Thymus (tissue), 11 donors: ENCODE results near the gene PGLYRP3. TPM values are rescaled to one million over a fixed set of nuclear protein-coding genes. Genes with fewer than 3 reads are reported as not detected.

Experiments used
- DNase-seq, 9 donors: peaks; one replicate each; pipeline ENCODE4 v3.0.0-alpha.2; 2013; ENCODE audit warnings: low spot score in 9 of 9, low read depth in 6 of 9, missing footprints in 1 of 9
- H3K27ac ChIP-seq, 2 donors: one replicate each; pipeline ENCODE4 v1.5.1; 2013; ENCODE audit warnings: control low read depth in 1 of 2, low read depth in 1 of 2, low read length in 1 of 2, mild to moderate bottlenecking in 1 of 2, moderate library complexity in 1 of 2
- H3K27me3 ChIP-seq, 2 donors: one replicate each; pipeline ENCODE4 v1.5.1; 2013; ENCODE audit warnings: low read length in 1 of 2; ENCODE audit not compliant: control insufficient read depth in 2 of 2, insufficient read depth in 1 of 2
- H3K36me3 ChIP-seq, 2 donors: one replicate each; pipeline ENCODE4 v1.5.1; 2013; ENCODE audit warnings: low read length in 1 of 2, mild to moderate bottlenecking in 1 of 2, moderate library complexity in 1 of 2; ENCODE audit not compliant: control insufficient read depth in 2 of 2, insufficient read depth in 2 of 2
- H3K4me1 ChIP-seq, 2 donors: one replicate each; pipeline ENCODE4 v1.5.1; 2013; ENCODE audit warnings: low read length in 2 of 2; ENCODE audit not compliant: control insufficient read depth in 2 of 2, insufficient read depth in 2 of 2
- H3K4me3 ChIP-seq, 2 donors: one replicate each; pipeline ENCODE4 v1.5.1; 2013; ENCODE audit warnings: low read length in 2 of 2, control low read depth in 1 of 2, mild to moderate bottlenecking in 1 of 2
- H3K9me3 ChIP-seq, 2 donors: one replicate each; pipeline ENCODE4 v1.5.1; 2013; ENCODE audit warnings: low read length in 1 of 2, mild to moderate bottlenecking in 1 of 2; ENCODE audit not compliant: control insufficient read depth in 2 of 2, insufficient read depth in 1 of 2
- WGBS: extraction: QIAGEN DNeasy Blood & Tissue Kit; methylation state at CpG from one replicate; pipeline ENCODE4 v1.1.7; 2013; 5-methylcytosine and 5-hydroxymethylcytosine counted together
- polyA plus RNA-seq: library from polyadenylated mRNA; stranded (reverse); fragments of 200-250 nt; gene quantifications from one replicate; pipeline ENCODE4 v1.2.3, GENCODE V29; 2013
- total RNA-seq: library from RNA; stranded (reverse); fragments of 120-200 nt; gene quantifications from one replicate; pipeline ENCODE4 v1.2.4, GENCODE V29; 2013
- donor health status: healthy.

PGLYRP3 gene
- total and polyA plus RNA-seq, 2 donors: 0.14 to 0.94 TPM

DNA sequence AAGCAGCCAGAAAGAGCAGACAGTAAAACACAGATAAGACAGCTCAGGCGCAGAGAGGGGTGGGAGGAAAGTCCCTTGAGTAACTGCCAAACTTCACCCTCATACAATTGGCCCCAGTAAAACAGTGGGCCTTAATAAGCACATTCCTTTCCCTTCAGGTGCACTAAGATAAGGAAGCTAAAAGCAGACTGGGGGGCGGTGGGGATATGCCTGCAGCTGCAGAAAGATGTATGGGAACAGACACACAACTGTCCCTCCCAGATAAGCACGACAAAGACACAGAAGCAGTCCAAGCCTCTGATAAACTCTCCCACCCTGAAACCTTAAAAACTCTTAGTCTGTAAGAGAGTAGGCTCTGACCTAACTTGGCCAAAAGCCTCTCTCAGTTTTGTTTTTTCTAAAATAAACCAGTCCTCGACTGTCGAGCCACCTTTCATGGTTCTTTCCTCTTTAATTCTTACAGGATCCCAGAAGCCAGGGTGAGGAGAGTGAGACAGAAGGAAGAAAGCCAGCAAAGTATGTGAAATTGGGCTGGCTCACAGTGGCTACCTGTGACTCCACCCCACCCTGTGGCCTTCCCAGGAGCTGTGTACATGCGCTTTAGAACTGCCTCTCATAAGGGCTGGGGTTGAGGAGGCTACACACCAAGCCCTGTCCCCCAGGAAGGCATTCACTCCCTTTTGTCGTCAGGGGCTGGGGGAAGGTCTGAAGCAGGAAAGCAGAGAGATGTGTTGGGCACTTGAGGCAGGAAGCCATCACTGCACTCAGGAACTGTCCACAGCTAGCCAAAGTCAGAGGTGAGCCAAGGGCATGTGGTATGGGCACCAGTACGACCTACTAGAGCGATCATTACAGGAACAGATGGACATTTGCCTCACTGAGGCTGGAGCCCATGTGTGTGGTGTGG is 31.3 kb upstream of the PGLYRP3 start:
- H3K4me1 ChIP-seq: peaks cover 7 to 42% of the 10 kb centered on the region in 2 donors
- H3K4me3 ChIP-seq: no peak overlapping the region
- H3K27me3 ChIP-seq: no peaks in the 10 kb centered on the region
- DNase-seq: peak in 1 of 9 donors; percentile 35
- no peaks in the 10 kb centered on the region for H3K9me3 ChIP-seq
- H3K36me3 ChIP-seq: no peaks in the 10 kb centered on the region
- 42% methylated on average over 9 of the region's 9 CpGs for WGBS
- peak overlapping the region in 1 of 2 donors; percentile 65 for H3K27ac ChIP-seq

DNA sequence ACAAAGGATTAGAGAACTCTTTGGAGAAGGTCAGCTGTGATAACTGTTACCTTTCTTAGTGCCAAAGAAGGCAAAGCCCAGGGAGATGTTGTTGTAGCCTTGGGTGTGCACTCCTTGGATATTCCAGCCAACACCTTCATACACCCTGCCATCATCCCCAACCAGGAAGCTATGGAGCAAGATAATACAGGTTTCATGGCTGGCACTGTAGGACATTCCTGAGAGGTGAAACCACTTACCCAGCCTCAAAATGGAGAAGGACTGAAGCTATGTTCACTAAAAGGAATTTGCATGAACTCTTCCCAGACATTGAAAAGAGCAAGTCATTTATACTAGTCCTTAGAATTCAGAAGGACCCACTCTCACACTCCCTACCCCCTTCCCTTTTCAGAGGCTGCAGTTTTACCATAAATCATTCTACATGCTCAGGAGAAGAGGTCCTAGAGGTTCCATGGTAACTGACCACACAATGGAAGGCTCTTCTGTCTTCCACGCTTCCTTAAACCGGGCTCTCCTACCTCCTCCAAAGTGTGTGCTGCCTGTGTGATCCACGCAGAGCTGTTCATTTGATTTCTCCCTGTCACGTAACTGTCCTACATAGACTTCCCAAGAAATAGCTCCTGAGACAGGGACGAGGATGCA is 30.4 kb upstream of the PGLYRP3 start:
- no peak for DNase-seq
- H3K4me3 ChIP-seq: no peak overlapping the region
- WGBS: 46% methylated on average over 5 of the region's 5 CpGs
- peaks cover 7 to 42% of the 10 kb centered on the region in 2 donors for H3K4me1 ChIP-seq
- H3K36me3 ChIP-seq: no peaks in the 10 kb centered on the region
- no peaks in the 10 kb centered on the region for H3K9me3 ChIP-seq
- H3K27ac ChIP-seq: peak overlapping the region in 1 of 2 donors; percentile 64
- H3K27me3 ChIP-seq: no peaks in the 10 kb centered on the region

DNA sequence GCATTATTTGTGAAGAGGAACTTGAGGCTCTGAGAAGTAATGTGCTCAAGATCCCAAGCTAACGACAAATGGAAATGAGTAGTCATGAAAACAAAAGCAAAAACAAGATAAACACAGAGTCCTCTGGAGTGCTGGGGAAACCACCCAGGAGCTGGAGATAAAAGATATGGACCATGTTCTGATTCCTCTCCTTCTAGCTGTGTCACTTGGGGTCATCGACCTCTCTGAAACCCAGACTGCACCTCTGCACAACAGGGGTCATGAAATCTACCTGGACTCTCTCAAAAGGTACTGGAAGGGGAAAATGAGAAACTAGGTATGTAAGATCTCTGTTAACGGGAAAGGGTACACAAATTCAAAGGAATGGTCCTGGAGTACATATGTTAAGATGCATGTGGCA is 29.4 kb upstream of the PGLYRP3 start:
- 96% methylated on average over 3 of the region's 3 CpGs for WGBS
- no peak for DNase-seq
- peaks cover 7 to 42% of the 10 kb centered on the region in 2 donors for H3K4me1 ChIP-seq
- no peaks in the 10 kb centered on the region for H3K9me3 ChIP-seq
- no peak overlapping the region for H3K4me3 ChIP-seq
- H3K36me3 ChIP-seq: no peaks in the 10 kb centered on the region
- H3K27me3 ChIP-seq: no peaks in the 10 kb centered on the region
- H3K27ac ChIP-seq: no peak overlapping the region

- no peaks in the 10 kb centered on the region for H3K9me3 ChIP-seq
- H3K4me3 ChIP-seq: no peak overlapping the region
- over 99% methylated on average over 4 of the region's 4 CpGs for WGBS
- no peaks in the 10 kb centered on the region for H3K27me3 ChIP-seq
- H3K36me3 ChIP-seq: no peaks in the 10 kb centered on the region
- H3K4me1 ChIP-seq: peaks cover 6 to 40% of the 10 kb centered on the region in 2 donors
- H3K27ac ChIP-seq: no peak overlapping the region
- no peak for DNase-seq
These were observed 28.7 kb upstream of the PGLYRP3 start for GRCh38 chr1:153341431-153341934.

DNA sequence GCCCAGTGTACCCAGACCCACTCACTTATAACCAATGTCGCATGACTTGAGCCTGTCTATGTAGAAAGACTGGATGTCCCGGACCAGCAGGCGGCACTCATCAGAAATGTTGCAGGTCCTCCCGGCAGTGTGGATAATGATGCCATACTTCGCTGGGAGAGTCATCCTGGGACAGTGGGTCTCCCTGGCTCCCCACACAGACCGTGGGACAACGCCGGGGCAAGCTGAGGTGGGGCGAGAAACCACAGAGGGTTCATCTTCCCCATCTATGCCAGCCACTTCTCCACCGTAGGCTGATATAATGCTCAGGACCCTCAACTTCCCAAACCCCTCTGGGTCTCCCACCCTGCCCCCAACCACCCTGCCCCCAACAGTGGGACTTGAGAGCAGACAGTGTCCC is 27.6 kb upstream of the PGLYRP3 start:
- Histone ChIP-seq H3K4me3 (no peak overlapping the region), H3K4me1 (peaks cover 3 to 29% of the 10 kb centered on the region in 2 donors), H3K27ac (no peak overlapping the region), H3K36me3 (no peaks in the 10 kb centered on the region), H3K9me3 (no peaks in the 10 kb centered on the region), H3K27me3 (no peaks in the 10 kb centered on the region)
- WGBS: 82% methylated on average over 10 of the region's 10 CpGs
- DNase-seq: no peak

- Histone ChIP-seq H3K27ac (no peak overlapping the region), H3K9me3 (no peaks in the 10 kb centered on the region), H3K4me3 (no peak overlapping the region), H3K27me3 (no peaks in the 10 kb centered on the region), H3K36me3 (no peaks in the 10 kb centered on the region), H3K4me1 (peaks cover 3 to 24% of the 10 kb centered on the region in 2 donors)
- 5% methylated on average over 6 of the region's 6 CpGs for WGBS
- DNase-seq: peak in 2 of 9 donors; percentile 35 to 62
These were observed 27.1 kb upstream of the PGLYRP3 start for GRCh38 chr1:153339802-153340201.

DNA sequence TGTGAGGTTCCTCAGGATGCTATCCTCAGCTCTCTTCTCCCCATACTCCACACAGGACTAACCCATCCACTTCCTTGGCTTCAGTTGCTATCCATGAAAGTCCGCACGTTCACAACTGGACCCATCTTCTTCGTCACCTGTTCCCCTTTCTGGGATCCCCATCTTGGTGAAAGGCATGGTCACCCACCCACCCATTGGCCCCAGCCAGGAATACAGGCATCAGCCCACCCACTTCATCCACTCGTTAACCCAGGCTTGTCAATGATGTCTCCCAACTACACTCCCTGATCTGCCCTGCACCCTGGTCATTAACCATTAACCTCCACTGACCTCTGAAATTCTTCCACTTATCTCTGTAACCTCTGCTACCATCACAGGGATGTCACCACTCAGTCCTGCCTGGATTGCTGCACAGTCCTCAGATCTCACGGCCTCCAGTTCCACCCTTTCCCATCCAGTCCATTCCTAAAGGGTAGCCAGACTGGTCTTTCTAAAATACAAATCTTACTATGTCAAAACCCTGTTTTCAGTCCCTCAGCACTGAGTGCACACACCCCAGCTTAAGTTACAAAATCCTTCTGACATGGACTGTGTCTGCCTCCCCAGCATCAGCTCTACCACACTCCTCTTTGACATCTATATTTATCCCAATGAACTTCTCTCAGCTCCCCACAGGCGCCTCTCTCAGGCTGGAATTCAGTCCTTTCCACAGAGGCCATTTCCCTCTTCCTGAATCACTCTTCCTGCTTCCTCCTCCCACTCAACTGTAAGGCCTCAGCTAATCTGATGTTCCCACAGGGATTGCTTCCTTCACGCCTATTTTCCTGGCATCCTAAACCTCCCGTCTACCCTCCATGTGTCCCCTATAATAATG is 25.5 kb upstream of the PGLYRP3 start:
- no peak for DNase-seq
- Histone ChIP-seq H3K9me3 (no peaks in the 10 kb centered on the region), H3K36me3 (no peaks in the 10 kb centered on the region), H3K27ac (no peak overlapping the region), H3K4me3 (no peak overlapping the region), H3K27me3 (no peaks in the 10 kb centered on the region), H3K4me1 (peaks cover 3 to 8% of the 10 kb centered on the region in 2 donors)
- WGBS: 97% methylated on average over 8 of the region's 8 CpGs

DNA sequence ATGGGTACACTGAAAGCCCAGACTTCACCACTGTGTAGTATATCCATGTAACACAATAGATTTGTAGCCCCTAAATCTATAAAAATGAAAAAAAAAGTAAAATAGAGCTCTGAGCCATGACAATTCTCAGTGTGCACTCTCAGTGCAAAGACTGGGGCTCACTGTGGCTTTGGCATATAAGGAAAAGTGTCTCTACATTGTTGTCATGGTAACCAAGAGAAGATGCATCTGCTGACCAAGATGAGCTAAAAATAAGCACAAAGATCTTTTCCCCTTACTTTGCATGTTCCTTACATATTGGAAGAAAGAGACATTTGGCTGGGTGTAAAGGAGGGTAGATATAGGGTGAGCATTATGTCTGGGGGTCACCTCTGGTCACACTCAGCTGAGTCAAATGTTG is 23.9 kb upstream of the PGLYRP3 start:
- H3K27ac ChIP-seq: no peak overlapping the region
- H3K4me3 ChIP-seq: no peak overlapping the region
- no peaks in the 10 kb centered on the region for H3K36me3 ChIP-seq
- H3K4me1 ChIP-seq: peaks cover 3 to 5% of the 10 kb centered on the region in 2 donors
- no peaks in the 10 kb centered on the region for H3K27me3 ChIP-seq
- DNase-seq: no peak
- H3K9me3 ChIP-seq: no peaks in the 10 kb centered on the region
